Mesendoderm (in vitro differentiated cells): ENCODE measurements around the gene PRAC2.

Source experiments
- DNase-seq: peaks from one replicate; pipeline ENCODE4 v3.0.0; 2013
- H2AK5ac ChIP-seq: 2 replicates; pipeline ENCODE4 v1.6.1; 2013; ENCODE audit warnings: low read length, inconsistent platforms
- H2BK120ac ChIP-seq: 2 replicates; pipeline ENCODE4 v1.6.1; 2013; ENCODE audit warnings: low read depth, mild to moderate bottlenecking, low read length, moderate library complexity, mixed read lengths
- H2BK15ac ChIP-seq: replicated peaks from 2 replicates; pipeline ENCODE4 v1.6.1; 2013; ENCODE audit warnings: low read depth, mild to moderate bottlenecking, moderate library complexity
- H2BK5ac ChIP-seq: 2 replicates; pipeline ENCODE4 v1.6.1; 2013; ENCODE audit warnings: low read length, inconsistent platforms
- H3K18ac ChIP-seq: 2 replicates; pipeline ENCODE4 v1.6.1; 2013; ENCODE audit warnings: mild to moderate bottlenecking, low read length, mixed read lengths
- H3K23ac ChIP-seq: one replicate; pipeline ENCODE4 v1.6.1; 2013; ENCODE audit warnings: low read length
- H3K27ac ChIP-seq: 2 replicates; pipeline ENCODE4 v1.5.1; 2013; ENCODE audit warnings: low read depth, mild to moderate bottlenecking, inconsistent platforms, low read length, moderate library complexity
- H3K27me3 ChIP-seq: 2 replicates; pipeline ENCODE4 v1.6.1; 2013; ENCODE audit warnings: low read length, control low read depth, mild to moderate bottlenecking, inconsistent platforms; ENCODE audit not compliant: insufficient read depth, poor library complexity
- H3K36me3 ChIP-seq: 2 replicates; pipeline ENCODE4 v1.6.1; 2013; ENCODE audit warnings: low read length, inconsistent platforms; ENCODE audit not compliant: control insufficient read depth, insufficient read depth
- H3K4ac ChIP-seq: one replicate; pipeline ENCODE4 v1.6.1; 2013; ENCODE audit warnings: low read depth, mild to moderate bottlenecking, low read length, moderate library complexity
- H3K4me1 ChIP-seq: 2 replicates; pipeline ENCODE4 v1.6.1; 2013; ENCODE audit warnings: low read depth, low read length, inconsistent platforms; ENCODE audit not compliant: control insufficient read depth
- H3K4me2 ChIP-seq: 2 replicates; pipeline ENCODE4 v1.6.1; 2013; ENCODE audit warnings: low read length
- H3K4me3 ChIP-seq: 2 replicates; pipeline ENCODE4 v1.5.1; 2013; ENCODE audit warnings: mild to moderate bottlenecking, low read length
- H3K56ac ChIP-seq: one replicate; pipeline ENCODE4 v1.6.1; 2013; ENCODE audit warnings: low read length
- H3K79me1 ChIP-seq: 2 replicates; pipeline ENCODE4 v1.6.1; 2013; ENCODE audit warnings: low read length, inconsistent platforms
- H3K79me2 ChIP-seq: 2 replicates; pipeline ENCODE4 v1.6.1; 2013; ENCODE audit warnings: mild to moderate bottlenecking, low read length; ENCODE audit not compliant: control insufficient read depth, insufficient read depth
- H3K9ac ChIP-seq: 2 replicates; pipeline ENCODE4 v1.6.1; 2013; ENCODE audit warnings: low read length, inconsistent platforms
- H4K5ac ChIP-seq: one replicate; pipeline ENCODE4 v1.6.1; 2013; ENCODE audit warnings: low read length
- H4K8ac ChIP-seq: one replicate; pipeline ENCODE4 v1.6.1; 2013; ENCODE audit warnings: low read depth, mild to moderate bottlenecking, control low read depth, low read length, moderate library complexity
- WGBS: extraction: QIAGEN DNeasy Blood & Tissue Kit; methylation state at CpG from one replicate; pipeline ENCODE4 v1.1.7; 2013; ENCODE audit warnings: low lambda C conversion rate, missing lambda C conversion rate; ENCODE audit not compliant: insufficient coverage; ENCODE audit errors: extremely low coverage; 5-methylcytosine and 5-hydroxymethylcytosine counted together

Gene PRAC2

DNA sequence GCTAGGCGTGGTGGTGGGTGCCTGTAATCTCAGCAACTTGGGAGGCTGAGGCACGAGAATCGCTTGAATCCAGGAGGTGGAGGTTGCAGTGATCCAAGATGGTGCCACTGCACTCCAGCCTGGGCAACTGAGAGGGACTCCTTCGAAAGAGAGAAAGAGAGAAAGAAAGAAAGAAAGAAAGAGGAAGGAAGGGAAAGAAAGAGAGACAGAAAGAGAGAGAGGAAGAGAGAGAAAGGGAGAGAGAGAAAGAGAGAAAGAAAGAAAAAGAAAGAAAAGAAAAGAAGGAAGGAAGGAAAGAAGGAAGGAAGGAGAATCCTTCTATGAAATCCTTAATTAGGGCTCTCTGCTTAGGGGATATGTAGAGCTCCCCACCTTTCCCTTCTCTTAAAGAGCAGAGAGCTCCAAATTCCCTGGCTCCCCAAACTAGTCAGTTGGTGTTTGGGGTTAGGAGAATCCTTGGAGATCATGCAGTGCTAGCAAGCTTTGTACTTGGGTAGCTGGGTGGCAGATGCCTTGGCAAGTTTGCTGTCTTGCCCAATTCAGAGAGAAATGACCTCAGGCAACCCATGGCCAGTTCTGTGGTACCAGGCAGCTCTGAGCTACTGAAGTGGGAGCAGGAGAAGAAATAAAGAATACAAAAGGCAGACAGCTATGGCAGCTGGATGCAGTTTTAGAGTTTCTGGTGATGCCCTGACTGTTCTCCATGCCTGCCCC lies 14.5 kb downstream of the PRAC2 start:
- Histone ChIP-seq H2BK5ac (no peak overlapping the region), H3K9ac (no peak overlapping the region), H4K8ac (no peak overlapping the region), H3K36me3 (no peaks in the 10 kb centered on the region), H2AK5ac (no peak overlapping the region), H2BK15ac (no peak overlapping the region), H3K4ac (no peak overlapping the region), H3K27me3 (peaks cover 61% of the 10 kb centered on the region), H3K79me2 (no peaks in the 10 kb centered on the region), H3K4me3 (no peak overlapping the region), H3K56ac (no peak overlapping the region), H3K27ac (no peak overlapping the region), H3K79me1 (no peaks in the 10 kb centered on the region), H2BK120ac (no peak overlapping the region), H3K18ac (no peak overlapping the region), H3K4me1 (peaks cover 2% of the 10 kb centered on the region), H3K4me2 (no peak overlapping the region), H4K5ac (no peak overlapping the region), H3K23ac (no peak overlapping the region)
- no CpG with 5 or more reads among the region's 4 CpGs for WGBS
- DNase-seq: no peak

DNA sequence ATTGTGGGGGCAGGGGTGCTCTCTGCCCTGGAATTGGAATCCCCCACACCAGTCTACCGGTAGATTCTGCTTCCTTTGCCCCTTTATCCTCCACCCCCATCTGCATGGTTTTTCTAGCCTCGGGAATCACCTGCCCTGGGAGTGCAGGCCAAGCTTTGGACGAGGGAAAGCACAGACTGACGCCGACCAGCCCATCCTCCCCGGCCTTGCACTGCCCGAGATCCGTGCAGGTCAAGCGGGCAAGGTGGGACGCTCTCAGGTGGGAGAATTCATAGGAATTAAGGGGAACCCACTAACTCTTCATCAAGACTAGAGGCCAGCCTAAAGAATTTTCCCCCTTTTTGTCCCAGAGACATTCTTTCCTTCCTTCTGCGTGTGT lies 15.4 kb downstream of the PRAC2 start:
- no peaks in the 10 kb centered on the region for H3K36me3 ChIP-seq
- H3K23ac ChIP-seq: no peak overlapping the region
- no peak overlapping the region for H2BK5ac ChIP-seq
- H4K5ac ChIP-seq: no peak overlapping the region
- H3K79me2 ChIP-seq: no peaks in the 10 kb centered on the region
- H3K27ac ChIP-seq: no peak overlapping the region
- H3K4me2 ChIP-seq: no peak overlapping the region
- no peak overlapping the region for H3K4ac ChIP-seq
- no peak overlapping the region for H3K9ac ChIP-seq
- no CpG with 5 or more reads among the region's 11 CpGs for WGBS
- H4K8ac ChIP-seq: no peak overlapping the region
- no peak overlapping the region for H2BK120ac ChIP-seq
- no peak overlapping the region for H3K18ac ChIP-seq
- H3K56ac ChIP-seq: no peak overlapping the region
- H3K27me3 ChIP-seq: peaks cover 69% of the 10 kb centered on the region
- H2BK15ac ChIP-seq: no peak overlapping the region
- DNase-seq: no peak
- no peak overlapping the region for H3K4me3 ChIP-seq
- H2AK5ac ChIP-seq: no peak overlapping the region
- no peaks in the 10 kb centered on the region for H3K79me1 ChIP-seq
- H3K4me1 ChIP-seq: no peaks in the 10 kb centered on the region

DNA sequence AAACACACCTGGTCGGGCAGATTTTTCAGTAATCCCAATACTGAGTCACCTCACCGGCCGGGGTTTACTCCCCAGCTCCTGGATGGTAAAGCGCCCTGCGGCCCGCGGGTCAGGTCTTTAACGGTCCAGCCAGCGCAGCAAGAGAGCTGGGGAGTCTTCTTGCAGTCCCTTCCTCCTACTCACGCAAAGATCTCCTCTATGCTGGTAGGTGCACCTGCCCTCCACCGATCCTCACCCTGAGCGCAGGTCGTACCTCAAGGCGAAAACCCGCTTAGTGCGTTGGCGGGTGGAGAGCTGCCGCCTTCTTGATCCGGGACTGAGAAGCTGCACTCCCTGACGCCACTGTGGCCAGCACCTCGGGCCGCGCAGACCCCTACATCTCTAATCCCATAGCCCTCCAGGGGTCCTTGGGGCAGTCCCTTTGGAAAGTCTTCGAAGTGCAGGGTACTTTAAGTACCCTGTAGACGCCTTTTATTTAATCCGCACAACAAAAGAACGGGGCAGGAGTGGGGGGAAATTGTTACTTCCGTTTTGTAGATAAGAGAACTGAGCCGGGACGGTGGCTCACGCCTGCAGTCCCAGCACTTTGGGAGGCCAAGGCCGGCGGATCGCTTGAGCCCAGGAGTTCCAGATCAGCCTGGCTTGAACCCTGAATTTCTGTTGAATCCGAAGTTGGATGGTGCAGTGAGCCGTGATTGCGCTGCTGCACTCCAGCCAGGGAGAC lies 16.0 kb downstream of the PRAC2 start:
- Histone ChIP-seq H3K4me3 (no peak overlapping the region), H3K9ac (no peak overlapping the region), H2AK5ac (no peak overlapping the region), H3K27ac (no peak overlapping the region), H3K23ac (no peak overlapping the region), H4K5ac (no peak overlapping the region), H3K18ac (no peak overlapping the region), H3K27me3 (peaks cover 74% of the 10 kb centered on the region), H3K79me1 (no peaks in the 10 kb centered on the region), H2BK5ac (no peak overlapping the region), H3K36me3 (no peaks in the 10 kb centered on the region), H3K4me1 (no peaks in the 10 kb centered on the region), H2BK120ac (no peak overlapping the region), H3K4me2 (no peak overlapping the region), H3K56ac (no peak overlapping the region), H2BK15ac (no peak overlapping the region), H3K4ac (no peak overlapping the region), H3K79me2 (no peaks in the 10 kb centered on the region), H4K8ac (no peak overlapping the region)
- WGBS: no CpG with 5 or more reads among the region's 37 CpGs
- DNase-seq: no peak

DNA sequence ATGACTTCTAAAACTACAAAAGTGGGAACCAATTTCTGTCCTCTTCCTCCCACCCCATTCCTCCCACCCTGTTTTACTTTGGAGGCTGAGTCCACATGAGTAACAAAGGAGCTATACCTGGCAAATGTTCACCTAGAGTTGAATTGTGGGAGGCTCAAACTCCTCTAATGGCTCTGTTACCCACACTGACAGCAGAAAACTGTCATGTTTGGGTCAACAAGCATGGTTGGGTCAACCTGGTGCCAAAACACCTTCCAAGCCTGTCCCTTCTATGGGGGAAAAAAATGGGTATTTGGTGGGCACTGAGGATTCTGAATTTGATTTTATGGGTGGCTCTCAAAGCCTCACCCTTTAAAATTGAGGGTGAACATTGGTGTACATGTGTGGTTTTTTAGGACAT lies 17.6 kb downstream of the PRAC2 start:
- no peak overlapping the region for H2BK15ac ChIP-seq
- no peak overlapping the region for H2BK120ac ChIP-seq

DNA sequence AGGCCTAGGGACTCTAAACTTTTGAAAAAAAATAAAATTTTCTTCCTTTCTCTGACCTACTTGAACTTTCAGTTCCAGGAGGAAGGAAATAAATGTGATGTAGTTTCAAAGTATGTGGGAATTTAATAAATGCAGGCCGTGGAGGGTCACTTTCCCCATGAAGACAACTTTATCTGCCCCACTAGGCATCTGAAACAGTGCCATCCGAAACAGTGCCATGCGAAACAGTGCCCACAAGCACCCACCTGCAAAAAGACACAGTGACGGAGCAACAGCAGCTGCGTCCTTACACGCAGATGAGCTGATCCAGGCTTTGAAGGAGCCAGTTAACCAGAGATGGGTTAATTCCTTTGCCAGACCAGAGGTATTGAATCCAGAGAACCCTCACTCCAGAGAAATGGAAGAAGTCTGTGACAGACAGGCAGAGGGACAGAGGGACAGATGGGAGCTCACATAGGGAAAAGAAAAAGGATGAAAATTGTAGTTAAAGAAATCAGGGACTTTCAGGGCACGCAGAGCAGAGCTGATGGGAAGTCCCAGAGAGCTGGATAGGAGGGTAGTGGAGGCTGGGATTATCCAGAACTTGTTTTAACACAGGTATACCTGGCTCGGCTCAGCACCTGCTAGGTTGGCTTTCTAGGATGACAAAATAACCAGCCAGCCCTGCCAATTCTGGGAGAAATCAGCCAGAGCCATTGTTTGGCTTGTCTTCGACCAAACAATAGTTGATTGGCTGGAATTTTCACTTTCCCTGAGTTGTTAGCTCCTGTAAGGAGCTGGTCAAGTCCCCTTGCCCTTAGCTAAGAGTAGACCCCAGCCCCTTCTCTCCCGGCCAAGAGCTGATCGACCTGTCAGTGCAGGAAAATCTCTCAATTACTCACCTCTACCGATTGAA lies 22.6 kb downstream of the PRAC2 start:
- Histone ChIP-seq H3K4me3 (no peak overlapping the region), H3K9ac (no peak overlapping the region), H3K27me3 (peaks cover 70% of the 10 kb centered on the region), H2AK5ac (no peak overlapping the region), H2BK15ac (no peak overlapping the region), H3K79me2 (no peaks in the 10 kb centered on the region), H4K8ac (no peak overlapping the region), H3K56ac (no peak overlapping the region), H3K18ac (no peak overlapping the region), H3K4me1 (peaks cover 3% of the 10 kb centered on the region), H3K27ac (no peak overlapping the region), H3K4ac (no peak overlapping the region), H3K79me1 (no peaks in the 10 kb centered on the region), H3K4me2 (no peak overlapping the region), H3K36me3 (no peaks in the 10 kb centered on the region), H2BK5ac (no peak overlapping the region), H4K5ac (no peak overlapping the region), H2BK120ac (no peak overlapping the region), H3K23ac (no peak overlapping the region)
- no CpG with 5 or more reads among the region's 12 CpGs for WGBS
- DNase-seq: peak; percentile 74

More for the DNA sequence above, 17.6 kb downstream of the PRAC2 start:
- no peak overlapping the region for H4K5ac ChIP-seq
- H3K27ac ChIP-seq: no peak overlapping the region
- H3K18ac ChIP-seq: no peak overlapping the region
- no peak overlapping the region for H4K8ac ChIP-seq
- no peak overlapping the region for H3K4me3 ChIP-seq
- H3K4ac ChIP-seq: no peak overlapping the region
- H3K56ac ChIP-seq: no peak overlapping the region
- no peak overlapping the region for H3K23ac ChIP-seq
- no peak overlapping the region for H3K9ac ChIP-seq
- H3K27me3 ChIP-seq: peaks cover 74% of the 10 kb centered on the region
- no peak overlapping the region for H3K4me2 ChIP-seq
- H2AK5ac ChIP-seq: no peak overlapping the region
- no peak for DNase-seq
- no peaks in the 10 kb centered on the region for H3K79me2 ChIP-seq
- no peaks in the 10 kb centered on the region for H3K36me3 ChIP-seq
- no peak overlapping the region for H2BK5ac ChIP-seq
- H3K79me1 ChIP-seq: no peaks in the 10 kb centered on the region
- H3K4me1 ChIP-seq: no peaks in the 10 kb centered on the region
